Tibial nerve (tissue), 4 donors: ENCODE results near the gene LTF. TPM values are rescaled to one million over a fixed set of nuclear protein-coding genes. Genes with fewer than 3 reads are reported as not detected.

Source experiments
- DNase-seq, 2 donors: peaks; one replicate each; pipeline ENCODE4 v3.0.0-alpha.2; 2019; ENCODE audit warnings: low spot score in 2 of 2
- H3K27ac ChIP-seq, 4 donors: fragments of 200-600 bp; sonication (generic) in 3 of 4; one replicate each; pipeline ENCODE4 v1.5.1; 2017 to 2019; ENCODE audit warnings: mild to moderate bottlenecking in 1 of 4
- H3K27me3 ChIP-seq, 2 donors: fragments of 200-600 bp; sonication (generic) in 1 of 2; one replicate each; pipeline versions ENCODE4 v1.5.1 to v1.6.0; 2017 to 2019
- H3K36me3 ChIP-seq, 3 donors: fragments of 200-600 bp; sonication (generic); one replicate each; pipeline ENCODE4 v1.5.1; 2018 to 2019
- H3K4me1 ChIP-seq, 4 donors: fragments of 200-600 bp; sonication (generic) in 3 of 4; one replicate each; pipeline ENCODE4 v1.5.1; 2017 to 2019
- H3K4me3 ChIP-seq, 4 donors: fragments of 200-600 bp; sonication (generic) in 3 of 4; one replicate each; pipeline ENCODE4 v1.5.1; 2017 to 2019; ENCODE audit warnings: mild to moderate bottlenecking in 1 of 4, moderate library complexity in 1 of 4
- H3K9me3 ChIP-seq, 4 donors: fragments of 200-600 bp; sonication (generic) in 3 of 4; one replicate each; pipeline ENCODE4 v1.5.1; 2017 to 2019
- EP300 ChIP-seq, 2 donors: sonication (generic); formaldehyde crosslinking; IDR thresholded peaks; one replicate each; pipeline ENCODE4 v1.6.1; 2017; ENCODE audit warnings: antibody characterized with exemption in 2 of 2, mild to moderate bottlenecking in 1 of 2
- POLR2A ChIP-seq, 2 donors: fragments of 450-650 bp; IDR thresholded peaks; one replicate each; pipeline ENCODE4 v1.6.1; 2017; ENCODE audit warnings: antibody characterized with exemption in 2 of 2, mild to moderate bottlenecking in 2 of 2, moderate library complexity in 2 of 2
- WGBS, 2 donors: methylation state at CpG; one replicate each; pipeline ENCODE4 v1.1.5; 2018; 5-methylcytosine and 5-hydroxymethylcytosine counted together
- total RNA-seq, 4 donors: library from RNA; depleted of rRNA; stranded (reverse); fragments of >200 nt; gene quantifications; one replicate each; pipeline ENCODE4 v1.1.0, GENCODE V29; 2016
- TF ChIP-seq, protein P1 (sequence below), 5 experiments: fragments of 200-600 bp in 3 of 5; fragments of 450-650 bp in 2 of 5; sonication (generic) in 3 of 5; IDR thresholded peaks; one replicate each; pipeline ENCODE4 v1.5.1; 2016 to 2019; ENCODE audit warnings: antibody characterized with exemption in 5 of 5, mild to moderate bottlenecking in 3 of 5, moderate library complexity in 2 of 5

Gene LTF
- total RNA-seq, 4 donors from 2014 or later: 0.30 to 1.2 (median 0.42) TPM; not detected in 1

DNA sequence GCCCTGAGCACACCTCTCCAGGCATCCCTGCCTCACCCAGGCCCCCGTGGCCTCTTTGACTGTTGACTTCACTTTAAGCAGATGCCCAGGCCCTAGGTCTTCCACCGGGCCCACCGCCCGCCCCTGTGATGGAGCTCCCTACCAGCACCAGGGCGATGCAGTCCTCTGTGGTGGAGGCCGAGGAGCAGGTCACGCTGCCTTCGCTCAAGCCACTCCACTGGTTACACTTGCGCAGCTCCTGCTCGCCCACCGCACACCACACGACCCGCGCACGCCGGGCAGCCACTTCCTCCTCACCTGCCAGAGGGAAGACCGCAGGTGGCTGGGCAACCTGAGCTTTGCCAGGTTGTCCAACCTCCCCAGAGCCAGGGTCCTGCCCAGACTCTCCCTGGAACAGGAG lies 16.0 kb downstream of the LTF start:
- H3K27ac ChIP-seq: no peak overlapping the region
- DNase-seq: no peak
- H3K4me3 ChIP-seq: no peak overlapping the region
- no peaks in the 10 kb centered on the region for H3K9me3 ChIP-seq
- no peaks in the 10 kb centered on the region for H3K36me3 ChIP-seq
- no peaks in the 10 kb centered on the region for H3K4me1 ChIP-seq
- TF ChIP-seq, protein P1, sequence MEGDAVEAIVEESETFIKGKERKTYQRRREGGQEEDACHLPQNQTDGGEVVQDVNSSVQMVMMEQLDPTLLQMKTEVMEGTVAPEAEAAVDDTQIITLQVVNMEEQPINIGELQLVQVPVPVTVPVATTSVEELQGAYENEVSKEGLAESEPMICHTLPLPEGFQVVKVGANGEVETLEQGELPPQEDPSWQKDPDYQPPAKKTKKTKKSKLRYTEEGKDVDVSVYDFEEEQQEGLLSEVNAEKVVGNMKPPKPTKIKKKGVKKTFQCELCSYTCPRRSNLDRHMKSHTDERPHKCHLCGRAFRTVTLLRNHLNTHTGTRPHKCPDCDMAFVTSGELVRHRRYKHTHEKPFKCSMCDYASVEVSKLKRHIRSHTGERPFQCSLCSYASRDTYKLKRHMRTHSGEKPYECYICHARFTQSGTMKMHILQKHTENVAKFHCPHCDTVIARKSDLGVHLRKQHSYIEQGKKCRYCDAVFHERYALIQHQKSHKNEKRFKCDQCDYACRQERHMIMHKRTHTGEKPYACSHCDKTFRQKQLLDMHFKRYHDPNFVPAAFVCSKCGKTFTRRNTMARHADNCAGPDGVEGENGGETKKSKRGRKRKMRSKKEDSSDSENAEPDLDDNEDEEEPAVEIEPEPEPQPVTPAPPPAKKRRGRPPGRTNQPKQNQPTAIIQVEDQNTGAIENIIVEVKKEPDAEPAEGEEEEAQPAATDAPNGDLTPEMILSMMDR (IDR thresholded peaks at IDR 0.05): no peak
- TF ChIP-seq EP300 (IDR thresholded peaks at IDR 0.05): no peak
- no peak for TF ChIP-seq POLR2A (IDR thresholded peaks at IDR 0.05)
- peaks cover 0 to 5% of the 10 kb centered on the region in 2 donors for H3K27me3 ChIP-seq
- WGBS, 2 donors: 85 to 93% methylated on average over 16 to 17 of the region's 17 CpGs

DNA sequence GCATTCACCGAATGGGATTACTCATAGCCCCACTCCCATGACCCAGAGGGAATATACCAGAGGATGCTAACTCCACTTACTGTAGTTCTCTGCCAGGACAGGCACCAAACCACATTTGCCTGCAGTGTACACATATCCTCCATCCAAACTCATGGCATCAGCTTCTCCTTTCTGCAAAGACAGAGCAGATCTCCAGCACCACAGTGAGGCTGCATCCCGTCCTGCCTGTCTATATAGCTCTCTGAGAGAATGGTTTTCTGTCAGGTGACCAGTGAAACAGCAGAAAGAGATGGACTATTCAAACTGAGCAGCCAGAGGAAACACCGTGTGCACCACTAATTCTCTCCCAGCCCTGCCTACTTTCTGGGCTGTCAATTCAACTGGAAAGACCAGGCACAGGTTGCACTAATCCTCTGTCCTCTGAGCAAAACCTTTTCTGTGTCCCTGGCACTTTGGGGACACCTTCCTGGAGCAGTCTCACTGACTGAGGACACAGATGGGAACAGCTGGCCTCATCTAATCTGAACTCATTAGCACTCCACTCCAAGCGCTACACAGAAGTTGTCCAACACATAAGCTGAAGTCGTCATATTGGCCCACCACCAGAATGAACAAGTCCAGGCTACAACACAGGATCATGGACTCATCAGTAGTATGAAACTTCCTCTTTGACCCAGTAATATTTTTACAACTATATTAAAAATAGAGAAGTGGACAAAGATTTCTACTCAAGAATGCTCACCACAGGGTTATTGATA lies 17.3 kb downstream of the LTF start:
- no peaks in the 10 kb centered on the region for H3K4me1 ChIP-seq
- H3K9me3 ChIP-seq: no peaks in the 10 kb centered on the region
- no peak for DNase-seq
- no peak overlapping the region for H3K4me3 ChIP-seq
- H3K36me3 ChIP-seq: no peaks in the 10 kb centered on the region
- 48 to 61% methylated on average over 5 of the region's 5 CpGs for WGBS, 2 donors
- no peak overlapping the region for H3K27ac ChIP-seq
- H3K27me3 ChIP-seq: peaks cover 0 to 5% of the 10 kb centered on the region in 2 donors
- TF ChIP-seq POLR2A (IDR thresholded peaks at IDR 0.05) (no peak), EP300 (IDR thresholded peaks at IDR 0.05) (no peak)
- TF ChIP-seq, protein P1 (IDR thresholded peaks at IDR 0.05): no peak

- WGBS, 2 donors: 53 to 56% methylated on average over 16 of the region's 16 CpGs
- Histone ChIP-seq H3K36me3 (no peaks in the 10 kb centered on the region), H3K27ac (no peak overlapping the region), H3K27me3 (no peaks in the 10 kb centered on the region), H3K9me3 (no peaks in the 10 kb centered on the region), H3K4me3 (no peak overlapping the region), H3K4me1 (no peaks in the 10 kb centered on the region)
- TF ChIP-seq EP300 (IDR thresholded peaks at IDR 0.05) (no peak), POLR2A (IDR thresholded peaks at IDR 0.05) (no peak)
- TF ChIP-seq, protein P1 (IDR thresholded peaks at IDR 0.05): peak; percentile 25 to 70 (median 56)
- no peak for DNase-seq
Observed at GRCh38 chr3:46442576-46443530, 21.9 kb downstream of the LTF start.

- 63 to 71% methylated on average over 4 of the region's 4 CpGs for WGBS, 2 donors
Observed at GRCh38 chr3:46440531-46441294, 24.0 kb downstream of the LTF start.

More at GRCh38 chr3:46440531-46441294, 24.0 kb downstream of the LTF start:
- H3K9me3 ChIP-seq: no peaks in the 10 kb centered on the region
- no peaks in the 10 kb centered on the region for H3K36me3 ChIP-seq
- TF ChIP-seq POLR2A (IDR thresholded peaks at IDR 0.05) (no peak), EP300 (IDR thresholded peaks at IDR 0.05) (no peak)
- TF ChIP-seq, protein P1 (IDR thresholded peaks at IDR 0.05): no peak
- H3K27ac ChIP-seq: no peak overlapping the region
- no peaks in the 10 kb centered on the region for H3K4me1 ChIP-seq
- DNase-seq: no peak
- no peaks in the 10 kb centered on the region for H3K27me3 ChIP-seq
- no peak overlapping the region for H3K4me3 ChIP-seq
